GM12892 (cell line): ENCODE data around the gene CYP19A1.

ENCODE experiments used
- DNase-seq: peaks from one replicate; pipeline ENCODE4 v3.0.0; 2011; ENCODE audit not compliant: insufficient read length
- FAIRE-seq: peaks from 2 replicates; lab custom pipeline; 2011; peaks lifted over from hg19 to GRCh38; lab: Jason Lieb, UNC
- POLR2A ChIP-seq: IDR thresholded peaks from 2 replicates; pipeline ENCODE4 v1.6.1; 2011; ENCODE audit warnings: low read depth, low read length, control low read depth
- POLR2AphosphoS5 ChIP-seq: IDR thresholded peaks from 2 replicates; pipeline ENCODE4 v1.6.1; 2011; ENCODE audit warnings: low read depth, low read length, control low read depth
- TAF1 ChIP-seq: IDR thresholded peaks from 2 replicates; pipeline ENCODE4 v1.6.1; 2011; ENCODE audit warnings: low read depth, mild to moderate bottlenecking, control low read depth, low read length, borderline replicate concordance

The CYP19A1 gene

DNA sequence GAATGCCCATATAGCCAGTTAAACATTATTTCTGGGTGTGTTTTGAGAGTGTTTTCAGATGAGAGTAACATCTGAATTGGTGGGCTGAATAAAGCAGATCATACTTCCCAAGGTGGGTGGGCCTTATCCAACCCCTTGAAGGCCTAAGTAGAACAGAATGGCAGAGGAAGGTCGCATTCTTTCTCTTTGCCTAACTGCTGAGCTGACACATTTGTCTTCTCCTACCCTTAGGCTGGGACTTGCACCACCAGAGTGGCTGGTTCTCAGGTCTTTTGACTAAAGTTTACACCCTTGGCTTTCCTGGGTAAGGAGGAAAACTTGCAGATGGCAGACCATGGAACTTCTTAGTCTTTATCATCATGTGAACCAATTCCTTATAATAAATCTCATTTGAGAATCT lies 157.9 kb downstream of the CYP19A1 start:
- DNase-seq: no peak
- TF ChIP-seq TAF1: no peak
- TF ChIP-seq POLR2AphosphoS5: no peak
- no peak for FAIRE-seq

DNA sequence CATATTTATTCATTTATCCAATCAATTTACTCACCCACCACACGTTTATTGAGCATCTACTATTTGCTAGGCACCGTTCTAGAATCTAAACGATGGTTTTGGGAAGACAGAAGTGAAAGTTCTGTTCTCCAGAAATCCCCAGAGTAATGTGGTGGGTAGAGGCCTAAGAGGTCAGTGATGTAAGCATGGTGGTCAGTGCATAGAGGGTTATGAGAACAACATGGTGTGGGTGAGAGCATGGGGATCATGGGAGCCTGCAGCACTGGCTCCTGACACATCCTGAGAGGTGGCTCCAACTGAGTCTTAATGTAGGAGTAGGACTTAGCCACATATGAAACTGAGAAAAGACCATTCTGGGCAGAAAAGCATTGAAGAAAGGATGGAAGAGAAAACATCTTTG lies 158.4 kb downstream of the CYP19A1 start:
- TF ChIP-seq POLR2A (no peak), TAF1 (no peak), POLR2AphosphoS5 (no peak)
- no peak for FAIRE-seq
- DNase-seq: no peak

- FAIRE-seq: no peak
- no peak for DNase-seq
- TF ChIP-seq TAF1 (no peak), POLR2AphosphoS5 (no peak), POLR2A (no peak)
Observed at GRCh38 chr15:51172193-51172592, 166.2 kb downstream of the CYP19A1 start.

DNA sequence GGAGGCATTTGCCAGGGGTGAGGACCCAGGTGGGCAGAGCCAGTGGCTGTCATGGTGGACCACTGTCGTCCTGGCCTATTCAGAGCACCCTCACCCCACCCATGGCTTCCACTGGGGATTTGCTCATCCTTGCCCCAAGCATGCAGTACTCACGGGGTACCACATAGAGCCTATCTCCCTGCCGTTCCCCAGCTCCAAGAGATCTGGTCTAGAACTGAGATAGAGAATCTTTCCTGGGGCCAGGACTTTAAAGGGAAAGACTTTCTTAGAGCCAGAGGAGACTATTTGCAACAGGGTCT lies 166.8 kb downstream of the CYP19A1 start:
- no peak for DNase-seq
- TF ChIP-seq POLR2A (no peak), POLR2AphosphoS5 (no peak)
- FAIRE-seq: no peak

- TF ChIP-seq POLR2AphosphoS5 (no peak), POLR2A (no peak), TAF1 (no peak)
- FAIRE-seq (no peak), DNase-seq (no peak)
Observed at GRCh38 chr15:51170882-51171633, 167.3 kb downstream of the CYP19A1 start.

GRCh38 chr15:51168700-51169099 lies 169.7 kb downstream of the CYP19A1 start:
- DNase-seq (no peak), FAIRE-seq (no peak)
- no peak for TF ChIP-seq TAF1
- no peak for TF ChIP-seq POLR2A
- TF ChIP-seq POLR2AphosphoS5: no peak

- TF ChIP-seq POLR2A (no peak), POLR2AphosphoS5 (no peak), TAF1 (no peak)
- DNase-seq: no peak
- no peak for FAIRE-seq
Observed at GRCh38 chr15:51163843-51164242, 174.6 kb downstream of the CYP19A1 start.

DNA sequence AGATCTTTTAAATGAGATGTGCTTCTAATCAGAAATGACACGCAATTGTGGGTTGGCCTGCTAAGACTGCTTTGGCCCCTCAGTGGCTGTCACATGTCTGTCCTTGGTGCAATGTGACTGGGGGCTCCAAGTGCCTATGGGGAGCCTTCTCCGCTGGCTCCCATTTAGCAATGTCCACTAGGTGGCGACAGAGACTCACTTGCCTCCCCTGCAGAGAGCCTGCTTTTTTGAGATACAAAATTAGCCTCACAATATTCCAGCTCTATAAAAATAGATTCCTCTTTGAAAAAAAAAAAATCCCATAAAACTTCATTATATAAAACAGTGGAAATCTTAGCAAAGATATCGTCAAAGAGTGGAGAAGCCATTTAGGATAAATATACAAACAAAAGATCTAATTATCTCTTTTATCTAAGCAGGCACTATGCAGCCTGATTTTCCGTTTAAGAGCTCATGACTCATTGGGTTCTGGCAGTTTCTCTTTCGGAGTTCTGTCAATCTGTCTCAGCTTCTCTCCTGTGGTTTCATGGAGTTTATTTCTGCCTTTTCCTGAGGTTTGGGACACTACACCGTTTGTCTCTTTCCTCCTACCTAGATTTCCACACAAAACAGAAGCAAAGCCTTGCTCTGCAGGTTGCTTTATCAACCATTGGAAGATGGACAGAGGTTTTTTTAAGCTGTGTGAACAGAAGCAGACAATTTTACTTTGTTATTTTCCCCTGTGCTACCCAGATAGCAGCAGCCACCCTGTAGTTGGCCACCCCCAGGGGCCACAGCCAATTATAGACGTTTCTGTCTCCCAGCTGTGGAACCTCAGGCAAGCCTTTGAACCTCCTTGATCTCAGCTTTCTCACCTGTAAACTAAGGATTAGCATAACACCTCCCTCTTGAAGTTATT lies 175.3 kb downstream of the CYP19A1 start:
- no peak for TF ChIP-seq TAF1
- TF ChIP-seq POLR2A: no peak
- TF ChIP-seq POLR2AphosphoS5: no peak
- FAIRE-seq (peak; percentile 83), DNase-seq (peak; percentile 58)

DNA sequence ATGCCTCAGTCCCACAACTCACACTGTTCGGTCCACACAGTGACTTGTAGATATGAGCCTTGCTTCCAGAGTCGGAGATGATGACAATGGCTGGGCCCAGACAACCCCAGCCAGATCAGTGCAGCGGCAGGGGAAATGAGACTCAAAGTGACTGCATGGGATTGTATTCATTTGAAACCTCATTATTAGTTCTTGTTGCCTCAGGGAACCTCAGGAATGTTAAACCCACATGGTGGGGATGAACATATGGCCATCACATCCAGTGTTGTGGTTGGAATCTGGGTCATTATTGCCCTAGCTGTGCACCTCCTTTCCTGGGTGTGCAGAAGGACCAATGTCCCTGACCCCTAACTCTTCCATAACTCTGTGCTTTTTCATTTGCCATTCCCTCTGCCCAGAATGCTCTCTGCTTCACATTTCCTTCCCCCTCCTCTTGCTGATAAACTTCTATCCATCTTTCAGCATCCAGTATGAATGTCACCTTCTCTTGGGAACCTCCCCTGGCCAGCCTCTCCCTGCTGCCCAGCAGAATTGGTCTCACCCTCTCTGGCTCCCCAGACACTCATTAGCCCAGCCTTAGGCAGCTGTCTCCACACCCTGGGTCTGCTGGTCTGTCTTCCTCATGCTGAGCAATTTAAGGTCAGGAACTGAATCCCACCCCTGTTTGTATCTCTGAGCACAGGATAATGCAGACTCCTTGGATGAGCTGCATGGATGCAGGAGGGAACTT lies 176.7 kb downstream of the CYP19A1 start:
- DNase-seq (no peak), FAIRE-seq (no peak)
- TF ChIP-seq POLR2A (no peak), POLR2AphosphoS5 (no peak), TAF1 (no peak)

GRCh38 chr15:51160484-51160883 lies 177.9 kb downstream of the CYP19A1 start:
- TF ChIP-seq POLR2AphosphoS5 (no peak), TAF1 (no peak), POLR2A (no peak)
- no peak for DNase-seq
- FAIRE-seq: no peak
